MM.1S (cell line): Measurements from ENCODE around the gene ADAM10.

Experiments used
- DNase-seq: peaks from one replicate; pipeline ENCODE4 v3.0.0-alpha.2; 2015
- H2AFZ ChIP-seq: fragments of 300-600 bp; sonication (generic); 2 replicates; pipeline ENCODE4 v1.6.0; 2016; ENCODE audit warnings: antibody characterized with exemption, low read length
- H3F3A ChIP-seq: fragments of 300-600 bp; sonication (generic); 2 replicates; pipeline ENCODE4 v1.6.1; 2016; ENCODE audit warnings: mild to moderate bottlenecking, antibody characterized with exemption, low read length, moderate library complexity, mixed read lengths; ENCODE audit not compliant: insufficient read depth
- H3K27ac ChIP-seq: fragments of 300-600 bp; sonication (generic); 2 replicates; pipeline ENCODE4 v1.5.1; 2016; ENCODE audit warnings: mild to moderate bottlenecking, low read length
- H3K27me3 ChIP-seq: fragments of 300-600 bp; sonication (generic); replicated peaks from 2 replicates; pipeline ENCODE4 v1.6.0; 2016; ENCODE audit warnings: low read length; ENCODE audit not compliant: insufficient read depth
- H3K36me3 ChIP-seq: fragments of 300-600 bp; sonication (generic); replicated peaks from 2 replicates; pipeline ENCODE4 v1.6.1; 2016; ENCODE audit warnings: mild to moderate bottlenecking, low read length, mixed read lengths; ENCODE audit not compliant: insufficient read depth
- H3K4me1 ChIP-seq: fragments of 300-600 bp; sonication (generic); 2 replicates; pipeline ENCODE4 v1.6.1; 2016; ENCODE audit warnings: low read length, mixed read lengths
- H3K4me2 ChIP-seq: fragments of 300-600 bp; sonication (generic); 2 replicates; pipeline ENCODE4 v1.6.0; 2016; ENCODE audit warnings: low read depth, low read length
- H3K4me3 ChIP-seq: fragments of 300-600 bp; sonication (generic); 2 replicates; pipeline ENCODE4 v1.5.1; 2016; ENCODE audit warnings: low read length, mixed read lengths
- H3K79me2 ChIP-seq: fragments of 300-600 bp; sonication (generic); 2 replicates; pipeline ENCODE4 v1.6.1; 2016; ENCODE audit warnings: mixed run types, low read length, mixed read lengths
- H3K9ac ChIP-seq: fragments of 300-600 bp; sonication (generic); 2 replicates; pipeline ENCODE4 v1.6.1; 2016; ENCODE audit warnings: low read length, mixed read lengths
- H3K9me2 ChIP-seq: fragments of 300-600 bp; sonication (generic); replicated peaks from 2 replicates; pipeline ENCODE4 v1.6.1; 2016; ENCODE audit warnings: mild to moderate bottlenecking, low read length, mixed read lengths; ENCODE audit not compliant: insufficient read depth
- H3K9me3 ChIP-seq: fragments of 300-600 bp; sonication (generic); replicated peaks from 2 replicates; pipeline ENCODE4 v1.6.1; 2016; ENCODE audit warnings: mild to moderate bottlenecking, low read length, mixed read lengths; ENCODE audit not compliant: insufficient read depth
- H4K20me1 ChIP-seq: fragments of 300-600 bp; sonication (generic); 2 replicates; pipeline ENCODE4 v1.6.1; 2016; ENCODE audit warnings: mild to moderate bottlenecking, low read length, moderate library complexity, mixed read lengths; ENCODE audit not compliant: insufficient read depth
- CTCF ChIP-seq: fragments of 300-600 bp; sonication (generic); IDR thresholded peaks from 2 replicates; pipeline ENCODE4 v1.5.1; 2016; ENCODE audit warnings: antibody characterized with exemption, low read length, mixed read lengths
- EZH2 ChIP-seq: fragments of 300-600 bp; sonication (generic); optimal IDR thresholded peaks from 2 replicates; pipeline ENCODE3; 2017; ENCODE audit warnings: low read depth, mild to moderate bottlenecking, antibody characterized with exemption, low read length, mixed read lengths
- EZH2phosphoT487 ChIP-seq: fragments of 300-600 bp; sonication (generic); IDR thresholded peaks from 2 replicates; pipeline ENCODE4 v1.6.1; 2018; ENCODE audit warnings: antibody characterized with exemption, low read length

Gene ADAM10

DNA sequence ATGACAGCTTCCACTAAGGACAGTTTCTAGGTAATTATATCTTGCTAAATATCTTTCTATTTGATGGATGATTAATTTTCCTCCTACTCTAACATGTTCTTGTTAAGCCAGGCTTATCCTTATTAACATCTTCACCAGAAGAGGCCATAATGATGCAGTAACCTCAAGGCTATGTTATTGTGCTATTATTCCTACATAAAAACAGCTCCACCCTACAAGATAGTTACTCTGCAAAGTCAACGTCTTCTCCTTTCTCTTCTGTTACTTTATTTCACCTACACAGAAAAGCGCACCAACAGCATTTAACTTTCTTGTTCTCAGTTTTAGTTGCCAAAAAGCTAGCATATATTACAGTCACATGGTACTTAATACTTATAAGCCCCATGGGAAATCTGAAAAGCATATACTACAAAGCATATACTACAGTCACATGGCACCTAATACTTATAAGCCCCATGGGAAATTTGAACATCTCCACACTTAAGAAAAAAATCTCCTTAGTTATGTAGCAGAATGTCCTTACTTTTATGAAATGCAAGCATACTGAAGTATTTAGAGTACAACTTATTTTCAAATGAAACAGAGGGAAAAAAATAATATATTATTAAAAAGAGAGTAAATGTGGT lies 13.4 kb downstream of the ADAM10 start:
- peaks cover 71% of the 10 kb centered on the region for H4K20me1 ChIP-seq
- peaks cover 96% of the 10 kb centered on the region for H3K79me2 ChIP-seq
- no peak for TF ChIP-seq EZH2phosphoT487
- TF ChIP-seq CTCF, result no peak
- TF ChIP-seq EZH2, result no peak
- no peak overlapping the region for H3K4me2 ChIP-seq
- H3K9me2 ChIP-seq, result no peaks in the 10 kb centered on the region
- H3F3A ChIP-seq, result peaks cover 4% of the 10 kb centered on the region; the same call in 1 of the 2 replicates
- no peak for DNase-seq
- H3K9ac ChIP-seq, result no peak overlapping the region
- H3K9me3 ChIP-seq, result no peaks in the 10 kb centered on the region
- H2AFZ ChIP-seq, result no peak overlapping the region
- no peak overlapping the region for H3K27ac ChIP-seq
- H3K4me1 ChIP-seq, result peaks cover 12% of the 10 kb centered on the region; the same call in 1 of the 2 replicates
- H3K36me3 ChIP-seq, result 0 out of 2 replicates have a peak, but pooled peaks cover 4% of the 10 kb centered on the region
- H3K27me3 ChIP-seq, result no peaks in the 10 kb centered on the region
- no peak overlapping the region for H3K4me3 ChIP-seq

- no peak overlapping the region for H3K4me2 ChIP-seq
- no peaks in the 10 kb centered on the region for H3K9me2 ChIP-seq
- H3K4me1 ChIP-seq, result peaks cover 24% of the 10 kb centered on the region; the same call in 1 of the 2 replicates
- TF ChIP-seq CTCF, result no peak
- TF ChIP-seq EZH2phosphoT487, result no peak
- no peak for TF ChIP-seq EZH2
- H3K36me3 ChIP-seq, result 0 out of 2 replicates have a peak, but pooled peaks cover 4% of the 10 kb centered on the region
- H3K27me3 ChIP-seq, result no peaks in the 10 kb centered on the region
- peaks cover 72% of the 10 kb centered on the region for H4K20me1 ChIP-seq
- DNase-seq, result no peak
- H3K27ac ChIP-seq, result no peak overlapping the region
- H3K9me3 ChIP-seq, result no peaks in the 10 kb centered on the region
- no peak overlapping the region for H2AFZ ChIP-seq
- H3F3A ChIP-seq, result peaks cover 8% of the 10 kb centered on the region; the same call in 1 of the 2 replicates
- no peak overlapping the region for H3K9ac ChIP-seq
- H3K4me3 ChIP-seq, result no peak overlapping the region
- H3K79me2 ChIP-seq, result peaks cover 96% of the 10 kb centered on the region
These were observed 14.6 kb downstream of the ADAM10 start for GRCh38 chr15:58734859-58735258.

DNA sequence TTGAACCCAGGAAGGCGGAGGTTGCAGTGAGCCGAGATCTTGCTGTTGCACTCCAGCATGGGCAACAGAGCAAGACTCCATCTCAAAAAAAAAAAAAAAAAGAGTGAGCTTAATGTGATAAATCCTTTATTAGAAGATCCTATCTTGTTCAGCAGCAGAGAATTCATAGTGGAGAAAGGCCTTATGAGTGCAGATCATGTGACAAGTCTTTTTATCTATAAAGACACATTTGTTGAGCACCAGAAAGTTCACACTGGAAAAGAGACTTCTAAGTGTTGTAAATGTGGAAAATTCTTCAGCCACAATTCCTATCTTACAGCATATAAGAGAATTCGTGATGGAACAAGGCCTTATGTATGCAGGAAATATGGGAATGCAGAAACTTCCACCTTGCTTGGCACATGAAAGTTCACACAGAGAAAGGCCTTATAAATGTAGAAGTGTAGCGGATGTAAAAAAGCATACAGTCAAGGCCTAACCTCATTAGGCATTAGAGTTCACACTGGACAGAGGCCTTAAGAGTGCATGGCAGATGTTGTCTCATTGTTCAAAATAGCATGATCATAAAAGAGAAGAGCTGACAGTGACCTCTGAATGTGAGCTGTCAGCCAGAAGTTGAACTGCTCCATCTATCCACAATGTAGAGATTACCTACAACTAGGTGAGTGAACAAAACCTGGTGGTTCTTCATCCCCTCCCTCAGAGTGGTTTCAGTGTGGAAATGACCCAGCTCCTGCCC lies 16.7 kb downstream of the ADAM10 start:
- Histone ChIP-seq H3K9me2 (no peaks in the 10 kb centered on the region), H2AFZ (no peak overlapping the region), H4K20me1 (peaks cover 64% of the 10 kb centered on the region), H3K27ac (no peak overlapping the region), H3F3A (peaks cover 8% of the 10 kb centered on the region; the same call in 1 of the 2 replicates), H3K4me1 (0 out of 2 replicates have a peak, but pooled peaks cover 12% of the 10 kb centered on the region), H3K9ac (no peak overlapping the region), H3K27me3 (no peaks in the 10 kb centered on the region), H3K36me3 (peaks cover 4% of the 10 kb centered on the region; the same call in 1 of the 2 replicates), H3K4me2 (no peak overlapping the region), H3K79me2 (peaks cover 98% of the 10 kb centered on the region), H3K9me3 (no peaks in the 10 kb centered on the region), H3K4me3 (no peak overlapping the region)
- no peak for TF ChIP-seq EZH2phosphoT487
- TF ChIP-seq CTCF, result no peak
- TF ChIP-seq EZH2, result no peak
- DNase-seq, result no peak
